ENCODE data around the gene TTLL3.
"Not testable (repeated sequence)": the region's sequence is repeated elsewhere in the genome, so short reads cannot be mapped to it uniquely, and the experiment has no call there.

The TTLL3 gene

DNA sequence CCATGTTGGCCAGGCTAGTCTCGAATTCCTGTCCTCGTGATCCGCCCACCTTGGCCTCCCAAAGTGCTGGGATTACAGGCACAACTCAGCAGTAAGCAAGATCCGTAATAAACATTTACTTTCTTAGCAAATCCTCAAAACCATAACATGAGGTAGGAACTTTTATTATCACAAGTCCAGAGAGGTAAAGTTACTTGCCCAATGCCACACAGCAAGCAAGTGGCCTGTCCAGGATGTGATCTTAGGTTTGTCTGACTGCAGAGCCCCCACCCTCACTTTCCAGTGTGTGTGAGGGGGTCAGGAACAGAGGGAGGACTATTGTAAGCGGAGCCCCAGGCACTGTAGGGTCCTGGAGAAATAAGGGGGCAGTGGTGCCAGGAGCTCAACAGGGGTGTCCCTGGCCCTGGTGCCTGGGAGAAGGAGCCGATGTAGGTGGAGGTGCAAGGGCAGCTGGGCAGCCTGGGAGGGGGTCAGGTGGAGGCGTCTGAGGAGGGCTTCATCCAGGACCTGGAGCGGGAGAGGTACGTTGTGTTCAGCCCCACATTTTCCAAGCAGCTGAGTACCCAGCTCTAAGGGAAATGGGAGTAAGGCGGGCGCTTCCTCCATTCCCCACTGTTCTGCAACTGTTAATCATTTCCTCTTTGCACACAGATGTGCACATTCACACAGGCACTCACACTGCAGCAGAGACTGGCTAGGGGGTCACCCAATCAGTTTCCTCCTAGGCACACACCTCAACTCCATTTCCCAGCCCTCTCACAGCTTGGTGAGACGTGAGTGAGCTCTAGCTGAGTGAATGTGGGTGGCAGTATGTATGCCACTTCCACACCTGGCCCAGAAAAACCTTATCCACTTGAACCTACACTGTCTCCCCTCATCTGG lies 27.9 kb downstream of the TTLL3 start:
- H3K4me3 ChIP-seq (replicated peaks in 1 of 2; ENCODE audit: low read depth in 2 of 2, low read length in 2 of 2): no peak overlapping the region
- TF ChIP-seq, protein P1, sequence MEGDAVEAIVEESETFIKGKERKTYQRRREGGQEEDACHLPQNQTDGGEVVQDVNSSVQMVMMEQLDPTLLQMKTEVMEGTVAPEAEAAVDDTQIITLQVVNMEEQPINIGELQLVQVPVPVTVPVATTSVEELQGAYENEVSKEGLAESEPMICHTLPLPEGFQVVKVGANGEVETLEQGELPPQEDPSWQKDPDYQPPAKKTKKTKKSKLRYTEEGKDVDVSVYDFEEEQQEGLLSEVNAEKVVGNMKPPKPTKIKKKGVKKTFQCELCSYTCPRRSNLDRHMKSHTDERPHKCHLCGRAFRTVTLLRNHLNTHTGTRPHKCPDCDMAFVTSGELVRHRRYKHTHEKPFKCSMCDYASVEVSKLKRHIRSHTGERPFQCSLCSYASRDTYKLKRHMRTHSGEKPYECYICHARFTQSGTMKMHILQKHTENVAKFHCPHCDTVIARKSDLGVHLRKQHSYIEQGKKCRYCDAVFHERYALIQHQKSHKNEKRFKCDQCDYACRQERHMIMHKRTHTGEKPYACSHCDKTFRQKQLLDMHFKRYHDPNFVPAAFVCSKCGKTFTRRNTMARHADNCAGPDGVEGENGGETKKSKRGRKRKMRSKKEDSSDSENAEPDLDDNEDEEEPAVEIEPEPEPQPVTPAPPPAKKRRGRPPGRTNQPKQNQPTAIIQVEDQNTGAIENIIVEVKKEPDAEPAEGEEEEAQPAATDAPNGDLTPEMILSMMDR (IDR thresholded peaks at IDR 0.05; ENCODE audit: low read depth, low read length): no peak
- DNase-seq (ENCODE audit: low read depth in 2 of 2): peak; percentile 12 to 46

DNA sequence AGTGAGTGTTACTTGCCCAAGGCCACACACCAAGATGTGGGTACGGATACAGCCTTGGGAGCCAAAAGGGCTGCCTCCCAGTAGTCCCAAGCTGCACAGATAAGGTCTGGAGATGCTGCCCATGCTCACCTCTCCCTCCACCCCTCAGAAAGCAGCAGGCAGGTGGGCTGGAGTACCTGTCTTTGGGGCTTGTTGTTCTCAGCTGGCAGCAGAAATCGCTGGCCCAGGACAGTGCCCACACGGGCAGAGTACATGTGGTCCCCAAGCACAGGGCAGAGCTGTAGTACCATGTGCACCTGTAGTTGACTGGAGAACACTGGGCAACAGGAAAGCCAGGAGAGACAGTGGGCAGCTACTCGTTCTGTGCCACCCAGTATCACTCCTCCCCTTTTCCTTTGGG lies 28.8 kb downstream of the TTLL3 start:
- TF ChIP-seq, protein P1 (IDR thresholded peaks at IDR 0.05; ENCODE audit: low read depth, low read length): no peak
- DNase-seq (ENCODE audit: low read depth in 2 of 2): no peak
- no peak overlapping the region for H3K4me3 ChIP-seq (replicated peaks in 1 of 2; ENCODE audit: low read depth in 2 of 2, low read length in 2 of 2)

DNA sequence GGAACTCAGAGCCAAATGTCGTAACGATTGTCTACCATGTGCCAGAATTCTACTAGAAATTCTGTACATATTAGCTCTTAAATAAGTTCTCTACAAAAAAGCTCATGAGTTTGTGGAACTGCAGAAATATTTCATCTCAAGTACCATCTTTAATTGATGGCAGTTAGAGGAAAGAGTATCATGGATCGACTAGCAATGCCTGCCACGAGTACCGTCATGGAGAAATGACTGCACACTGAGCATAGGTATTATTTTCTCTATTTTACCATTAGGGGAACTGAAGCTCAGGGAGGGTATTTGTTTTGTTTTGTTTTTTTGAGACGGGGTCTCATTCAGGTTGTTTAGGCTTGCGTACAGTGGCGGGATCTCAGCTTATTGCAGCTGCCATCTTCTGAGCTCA lies 31.0 kb downstream of the TTLL3 start:
- no peak overlapping the region for H3K4me3 ChIP-seq (replicated peaks in 1 of 2; ENCODE audit: low read depth in 2 of 2, low read length in 2 of 2)
- DNase-seq (ENCODE audit: low read depth in 2 of 2): no peak
- TF ChIP-seq, protein P1 (IDR thresholded peaks at IDR 0.05; ENCODE audit: low read depth, low read length): no peak

DNA sequence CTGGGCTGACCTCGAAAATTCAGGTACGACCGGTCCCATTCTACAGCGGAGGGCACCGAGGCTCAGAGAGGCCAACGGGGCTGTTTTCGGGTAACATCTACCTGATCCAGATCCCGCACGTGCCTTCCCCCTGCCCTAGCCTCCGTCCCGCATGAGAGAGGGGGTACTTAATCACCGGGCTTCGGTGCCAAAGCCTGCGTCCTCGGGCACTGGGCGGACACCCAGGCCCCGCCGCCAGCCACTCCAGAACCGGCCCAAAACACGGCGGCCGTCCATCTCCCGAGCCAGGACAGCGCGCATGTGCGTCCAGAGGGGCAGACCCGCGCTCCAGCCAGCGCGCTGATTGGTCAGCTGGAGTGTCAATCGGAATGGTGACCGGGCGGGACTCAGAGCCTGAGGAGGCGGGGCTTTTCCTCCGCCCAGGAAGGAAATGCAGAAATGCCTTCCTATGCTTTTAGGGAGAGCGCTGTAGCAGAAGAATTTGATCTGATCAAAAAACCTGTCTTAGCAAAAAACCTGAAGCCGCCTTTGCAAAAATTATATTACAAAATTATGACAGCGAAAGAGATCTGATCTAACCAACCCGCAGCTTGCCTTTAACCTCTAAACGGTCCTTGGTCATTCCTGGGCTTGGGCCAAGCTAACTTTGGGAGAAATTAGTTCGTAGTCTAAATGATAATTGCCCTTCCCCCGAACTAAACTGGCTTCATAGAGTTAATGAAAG lies 33.8 kb downstream of the TTLL3 start, which contains the start of gene RPUSD3:
TSS of gene RPUSD3 (minus strand) at position 294 of the 724 bp plus-strand sequence. CDS start at position 276, 18 bp downstream.
- DNase-seq (ENCODE audit: low read depth in 2 of 2): peak; percentile 97 to 98
- peak within 1 kb of the TSS; percentile 58 to 72 for H3K4me3 ChIP-seq (replicated peaks in 1 of 2; ENCODE audit: low read depth in 2 of 2, low read length in 2 of 2)
- TF ChIP-seq, protein P1 (IDR thresholded peaks at IDR 0.05; ENCODE audit: low read depth, low read length): no peak

DNA sequence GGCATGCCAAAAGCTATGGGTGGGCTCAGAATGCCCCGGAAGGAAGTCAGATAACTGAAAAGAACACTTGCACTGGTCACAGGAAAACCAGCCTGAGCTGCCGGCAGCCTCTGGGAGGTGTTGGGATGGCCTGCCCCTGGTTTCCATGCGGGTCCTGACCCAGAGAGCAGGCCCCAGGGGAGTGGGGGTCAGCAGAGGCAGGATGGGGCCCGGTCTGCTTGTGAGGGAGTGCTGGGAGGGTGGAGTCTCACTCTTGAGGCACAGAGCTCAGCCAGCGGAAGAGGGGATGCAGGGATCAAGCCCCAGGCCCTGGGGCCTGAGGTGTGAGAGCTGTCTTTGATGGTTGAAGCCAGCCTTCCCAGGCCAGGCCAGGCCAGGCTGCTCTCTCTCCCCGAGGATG lies 36.2 kb downstream of the TTLL3 start:
- H3K4me3 ChIP-seq (replicated peaks in 1 of 2; ENCODE audit: low read depth in 2 of 2, low read length in 2 of 2): no peak overlapping the region
- TF ChIP-seq, protein P1 (IDR thresholded peaks at IDR 0.05; ENCODE audit: low read depth, low read length): no peak
- no peak for DNase-seq (ENCODE audit: low read depth in 2 of 2)

DNA sequence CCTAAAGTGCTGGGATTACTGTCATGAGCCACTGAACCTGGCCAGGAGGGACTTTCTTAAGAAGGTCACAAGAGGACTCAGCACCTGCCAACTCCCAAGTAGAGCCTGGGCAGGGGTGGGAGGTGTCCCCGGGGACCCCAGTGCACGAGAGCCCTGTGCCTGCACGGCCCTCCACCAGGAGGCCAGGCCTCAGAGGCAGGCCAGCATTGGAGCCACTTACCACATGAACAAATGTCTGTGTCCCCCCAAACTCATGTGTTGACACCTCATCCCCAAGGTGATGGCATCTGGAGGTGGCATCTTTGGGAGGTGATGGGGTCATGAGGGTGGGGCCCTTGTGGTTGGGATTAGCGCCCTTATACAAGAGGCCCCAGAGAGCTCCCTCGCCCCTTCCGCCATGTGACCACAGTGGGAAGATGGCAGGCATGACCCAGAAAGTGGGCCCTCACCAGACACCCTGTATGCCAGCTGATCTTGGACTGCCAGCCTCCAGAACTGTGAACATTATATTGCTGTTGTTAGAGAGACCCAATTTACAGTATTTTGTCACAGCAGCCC lies 36.9 kb downstream of the TTLL3 start:
- DNase-seq (ENCODE audit: low read depth in 2 of 2): no peak
- TF ChIP-seq, protein P1 (IDR thresholded peaks at IDR 0.05; ENCODE audit: low read depth, low read length): no peak
- no peak overlapping the region for H3K4me3 ChIP-seq (replicated peaks in 1 of 2; ENCODE audit: low read depth in 2 of 2, low read length in 2 of 2)

DNA sequence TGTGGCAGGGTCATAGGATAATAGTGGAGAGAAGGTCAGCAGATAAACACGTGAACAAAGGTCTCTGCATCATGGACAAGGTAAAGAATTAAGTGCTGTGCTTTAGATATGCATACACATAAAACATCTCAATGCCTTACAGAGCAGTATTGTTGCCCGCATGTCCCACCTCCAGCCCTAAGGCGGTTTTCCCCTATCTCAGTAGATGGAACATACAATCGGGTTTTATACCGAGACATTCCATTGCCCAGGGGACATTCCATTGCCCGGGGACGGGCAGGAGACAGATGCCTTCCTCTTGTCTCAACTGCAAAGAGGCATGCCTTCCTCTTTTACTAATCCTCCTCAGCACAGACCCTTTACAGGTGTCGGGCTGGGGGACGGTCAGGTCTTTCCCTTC lies 37.8 kb downstream of the TTLL3 start:
- not testable (repeated sequence) for H3K4me3 ChIP-seq (replicated peaks in 1 of 2; ENCODE audit: low read depth in 2 of 2, low read length in 2 of 2); DNase-seq (ENCODE audit: low read depth in 2 of 2)

All from cardiac fibroblast (primary cell).